GM12891 (cell line): Measurements from ENCODE around the gene RGL2.

Source experiments
- PAX5 ChIP-seq: IDR thresholded peaks from 2 replicates; pipeline ENCODE4 v1.6.1; 2011; ENCODE audit warnings: low read length, moderate library complexity, mild to moderate bottlenecking; ENCODE audit not compliant: insufficient read depth, severe bottlenecking
- POLR2A ChIP-seq: IDR thresholded peaks from 2 replicates; pipeline ENCODE4 v1.6.1; 2011; ENCODE audit warnings: low read depth, low read length, control low read depth
- POLR2AphosphoS5 ChIP-seq: IDR thresholded peaks from 2 replicates; pipeline ENCODE4 v1.6.1; 2011; ENCODE audit warnings: low read depth, low read length, control low read depth
- SPI1 ChIP-seq: IDR thresholded peaks from 2 replicates; pipeline ENCODE4 v1.6.1; 2011; ENCODE audit warnings: low read depth, low read length, control low read depth
- TAF1 ChIP-seq: IDR thresholded peaks from 2 replicates; pipeline ENCODE4 v1.6.1; 2011; ENCODE audit warnings: low read depth, low read length, control low read depth

DNA sequence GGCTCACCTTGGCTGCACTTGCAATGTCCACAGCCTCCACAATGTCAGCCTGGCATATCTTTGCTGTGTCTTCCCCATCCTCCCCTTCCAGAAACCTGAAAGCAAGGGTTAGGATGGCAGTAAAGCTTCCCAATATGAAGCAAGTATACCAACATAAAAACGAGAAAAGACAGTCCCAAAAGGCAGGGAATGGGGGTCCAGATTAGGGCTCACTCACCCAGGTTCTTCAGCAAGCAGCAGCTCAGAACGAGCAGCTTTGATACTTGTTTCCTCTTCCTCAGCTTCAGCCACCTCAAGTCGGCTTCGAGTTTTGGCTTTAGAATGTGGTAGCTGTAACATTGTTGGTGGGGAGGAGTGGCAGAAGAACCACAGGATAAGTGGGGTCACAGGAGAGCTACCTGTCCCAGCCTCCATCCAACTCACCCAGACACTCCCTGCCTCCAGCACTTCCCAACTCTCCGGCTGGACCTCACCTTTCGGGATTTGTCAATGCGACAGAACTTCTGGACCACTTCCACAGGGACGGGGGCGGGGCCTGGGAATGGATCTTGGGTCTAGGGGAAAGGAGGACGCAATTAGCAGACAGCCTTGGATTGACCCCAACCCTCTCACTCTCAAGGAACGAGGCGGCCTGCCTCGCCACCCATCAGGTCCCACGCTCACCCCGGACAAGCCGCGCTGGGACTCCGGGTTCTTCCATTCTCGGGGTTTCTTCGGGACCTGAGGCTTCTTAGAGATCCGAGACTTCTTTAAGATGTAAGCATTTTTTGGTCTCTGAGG is 10.4 kb downstream of the RGL2 start:
- TF ChIP-seq POLR2A (no peak), POLR2AphosphoS5 (no peak), SPI1 (no peak), TAF1 (no peak), PAX5 (no peak)
